ENCODE measurements around the gene TOB2. TPM values are rescaled to one million over a fixed set of nuclear protein-coding genes. Genes with fewer than 3 reads are reported as not detected.
A peak's percentile ranks its signal among the peaks of the same experiment; 100 is the strongest.
"Not testable (repeated sequence)": the region's sequence is repeated elsewhere in the genome, so short reads cannot be mapped to it uniquely, and the experiment has no call there.

TOB2 gene
- polyA plus RNA-seq, 3 donors: 54.5 to 60.6 (median 56.1) TPM

- not testable (repeated sequence) for DNase-seq
Measured at GRCh38 chr22:41434361-41435003, 12.1 kb downstream of the TOB2 start.

- DNase-seq: not testable (repeated sequence)
Measured at GRCh38 chr22:41433480-41433879, 13.1 kb downstream of the TOB2 start.

DNA sequence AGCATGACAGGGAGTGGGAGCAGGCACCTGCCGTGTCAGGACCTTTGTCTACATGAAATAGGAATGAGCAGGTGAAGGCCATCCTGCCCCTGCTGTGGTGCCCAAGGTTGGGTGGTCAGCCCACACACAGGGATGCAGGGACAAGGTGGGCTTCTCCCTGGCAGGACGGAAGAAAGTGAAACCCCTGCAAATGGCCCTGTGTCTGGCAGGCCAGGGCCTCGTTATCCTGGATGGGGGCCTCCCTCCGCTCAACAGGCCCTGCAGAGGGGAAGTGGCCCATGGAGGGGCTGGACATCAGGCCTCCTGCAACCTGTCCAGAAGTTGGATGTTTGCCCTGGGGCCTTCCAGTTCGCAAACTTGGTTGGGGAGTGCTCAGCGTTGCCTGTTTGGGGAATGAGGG is 14.9 kb downstream of the TOB2 start:
- DNase-seq: no peak

DNA sequence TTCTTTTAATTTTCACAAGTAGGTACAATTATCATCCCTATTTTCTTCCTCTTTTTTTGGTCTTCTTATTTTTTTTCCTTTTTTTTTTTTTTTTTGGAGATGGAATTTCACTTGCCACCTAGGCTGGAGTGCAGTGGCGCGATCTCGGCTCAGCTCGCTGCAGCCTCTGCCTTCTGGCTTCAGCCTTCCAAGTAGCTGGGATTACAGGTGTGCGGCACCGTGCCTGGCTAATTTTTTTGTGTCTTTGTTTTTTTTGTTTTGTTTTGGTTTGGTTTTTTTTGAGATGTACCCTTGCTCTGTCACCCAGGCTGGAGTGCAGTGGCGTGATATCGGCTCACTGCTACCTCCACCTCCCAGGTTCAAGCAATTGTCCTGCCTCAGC is 16.7 kb downstream of the TOB2 start:
- DNase-seq: no peak

- DNase-seq: no peak
Measured at GRCh38 chr22:41429232-41429950, 17.2 kb downstream of the TOB2 start.

DNA sequence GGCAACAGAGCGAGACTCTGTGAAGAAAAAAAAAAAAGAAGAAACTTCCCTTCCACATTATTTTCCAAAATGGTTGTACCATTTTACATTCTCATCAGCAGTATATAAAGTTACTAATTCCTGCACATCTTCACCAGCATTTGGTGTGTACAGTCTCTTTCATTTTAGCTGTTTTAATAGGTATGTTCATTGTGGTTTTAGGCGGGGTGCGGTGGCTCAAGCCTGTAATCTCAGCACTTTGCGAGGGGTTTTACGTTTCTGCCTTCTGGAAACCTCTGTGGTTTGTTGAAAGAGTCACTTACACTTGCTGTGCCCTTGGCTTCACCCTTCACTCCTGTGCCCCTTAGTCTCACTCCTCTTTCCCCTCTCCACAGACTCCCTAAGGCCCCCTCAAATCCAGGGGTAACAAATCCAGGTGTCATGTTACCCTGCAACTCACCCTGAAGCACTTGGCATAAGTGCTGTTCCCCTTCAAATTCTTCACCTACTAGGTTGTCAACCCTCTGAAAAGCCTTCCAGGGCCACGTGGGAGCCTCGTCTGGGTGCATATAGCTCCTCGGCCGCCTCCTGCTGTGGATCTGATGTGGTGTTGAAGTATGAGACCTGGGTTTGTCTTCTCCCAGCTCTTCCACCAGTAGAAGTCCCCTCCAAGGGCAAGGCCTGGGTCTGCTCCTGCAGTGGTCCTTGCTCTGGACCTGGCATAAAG is 20.8 kb downstream of the TOB2 start:
- DNase-seq: no peak

DNA sequence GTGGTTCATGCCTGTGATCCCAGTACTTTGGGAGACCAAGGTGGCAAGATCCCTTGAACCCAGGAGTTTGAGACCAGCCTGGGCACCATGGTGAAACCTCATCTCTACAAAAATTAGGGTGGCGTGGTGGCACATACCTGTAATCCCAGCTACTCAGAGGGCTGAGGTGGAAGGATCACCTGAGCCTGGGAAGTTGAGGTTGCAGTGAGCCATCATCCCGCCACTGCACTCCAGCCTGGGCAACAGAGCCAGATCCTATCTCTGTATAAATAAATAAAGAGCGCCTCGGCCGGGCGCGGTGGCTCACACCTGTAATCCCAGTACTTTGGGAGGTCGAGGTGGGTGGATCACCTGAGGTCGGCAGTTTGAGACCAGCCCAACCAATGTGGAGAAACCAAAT is 27.9 kb downstream of the TOB2 start:
- no peak for DNase-seq

DNA sequence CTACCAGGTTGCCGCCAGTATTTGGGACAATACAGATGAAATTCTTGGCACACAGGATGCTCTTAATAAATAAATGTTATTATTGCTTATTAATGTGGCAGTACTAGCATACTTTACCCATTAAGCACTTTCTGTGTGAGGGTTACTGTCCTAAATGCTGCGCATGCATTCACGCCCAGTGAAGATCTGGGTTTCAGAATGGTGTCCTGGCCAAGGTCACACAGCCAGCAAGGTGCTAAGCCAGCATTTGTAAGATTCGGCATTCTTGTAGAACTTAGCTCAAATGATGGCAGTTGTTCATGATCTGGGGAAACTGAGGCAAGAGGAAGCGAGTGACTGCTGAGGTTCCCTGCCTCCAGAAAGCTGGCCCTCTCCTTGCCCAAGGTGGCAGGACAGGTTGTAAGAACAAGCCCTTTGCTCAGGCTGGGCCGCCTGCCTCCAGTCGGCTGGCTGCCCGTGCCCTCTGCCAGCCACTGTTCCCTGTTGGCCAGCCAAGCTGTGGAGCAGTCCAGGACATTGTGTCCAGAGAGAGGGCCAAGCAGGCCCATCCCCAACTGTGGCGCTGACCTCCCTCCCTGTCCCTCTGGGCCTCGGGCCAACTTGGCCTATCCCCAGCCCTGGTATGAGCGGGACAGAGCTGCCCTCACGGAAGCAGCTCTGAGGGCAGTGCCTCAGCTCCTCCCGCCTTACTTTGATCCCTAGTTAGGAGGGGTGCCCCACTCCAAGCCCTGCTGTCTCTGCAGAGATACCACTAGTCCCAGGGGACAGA is 28.8 kb downstream of the TOB2 start:
- no peak for DNase-seq

GRCh38 chr22:41415554-41415953 is 31.0 kb downstream of the TOB2 start:
- no peak for DNase-seq

DNA sequence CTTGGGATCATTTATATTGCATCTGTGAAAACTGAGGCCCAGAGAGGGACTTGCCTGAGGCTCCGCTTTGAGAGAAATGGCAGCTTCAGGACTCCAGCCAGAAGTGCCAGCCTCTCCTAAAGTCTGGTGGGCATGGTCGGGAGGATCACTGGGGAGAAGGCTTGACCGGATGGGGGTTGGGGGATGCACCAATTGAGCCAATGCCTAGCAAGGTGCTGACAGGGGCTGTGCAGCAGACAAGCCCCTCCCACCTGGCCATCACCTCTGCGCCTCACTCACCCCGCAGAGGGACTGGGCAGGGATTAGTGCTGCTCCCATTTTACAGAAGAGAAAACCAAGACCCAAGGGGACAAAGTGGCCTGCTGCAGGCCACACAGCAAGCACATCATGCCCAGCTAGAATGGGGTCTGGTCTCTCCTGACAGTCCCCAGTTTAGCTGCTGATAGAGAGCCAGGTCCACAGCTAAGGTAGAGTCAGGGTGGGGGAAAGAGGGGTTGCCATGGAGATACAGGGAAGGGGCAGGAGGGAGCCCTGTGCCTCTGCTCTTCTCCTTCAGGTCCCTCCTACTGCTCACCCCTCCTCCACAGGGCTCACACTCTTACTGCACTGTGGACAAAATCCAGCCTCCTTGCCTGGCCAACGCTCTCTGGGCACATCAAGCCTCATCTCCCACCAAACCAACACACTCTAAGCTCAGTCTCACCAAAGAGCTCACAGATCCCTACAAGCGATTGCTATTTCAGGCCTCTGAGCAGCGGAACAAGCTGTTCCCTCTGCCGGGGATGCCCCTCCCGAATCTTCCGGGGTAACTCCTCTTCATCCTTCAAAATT is 35.4 kb downstream of the TOB2 start:
- DNase-seq: no peak

DNA sequence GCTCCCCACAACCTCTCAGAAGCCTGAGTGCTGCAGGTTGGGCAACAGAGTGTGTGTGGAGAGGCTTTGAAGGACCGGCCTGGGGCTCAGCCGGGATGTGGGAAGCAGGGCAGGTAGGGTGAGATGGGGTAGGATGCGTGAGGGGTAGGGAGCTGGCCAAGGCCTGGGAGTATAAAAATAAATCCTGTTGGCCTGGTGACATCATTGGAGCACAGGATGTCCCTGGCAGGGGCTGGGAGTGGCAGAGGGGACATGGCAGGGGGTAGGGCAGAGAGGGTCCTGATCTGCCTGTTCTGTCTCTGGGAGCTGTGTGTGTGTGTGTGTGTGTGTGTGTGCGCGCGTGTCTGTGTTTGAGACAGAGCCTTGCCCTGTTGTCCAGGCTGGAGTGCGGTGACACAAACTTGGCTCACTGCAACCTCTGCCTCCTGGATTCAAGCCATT is 36.3 kb downstream of the TOB2 start:
- no peak for DNase-seq

DNA sequence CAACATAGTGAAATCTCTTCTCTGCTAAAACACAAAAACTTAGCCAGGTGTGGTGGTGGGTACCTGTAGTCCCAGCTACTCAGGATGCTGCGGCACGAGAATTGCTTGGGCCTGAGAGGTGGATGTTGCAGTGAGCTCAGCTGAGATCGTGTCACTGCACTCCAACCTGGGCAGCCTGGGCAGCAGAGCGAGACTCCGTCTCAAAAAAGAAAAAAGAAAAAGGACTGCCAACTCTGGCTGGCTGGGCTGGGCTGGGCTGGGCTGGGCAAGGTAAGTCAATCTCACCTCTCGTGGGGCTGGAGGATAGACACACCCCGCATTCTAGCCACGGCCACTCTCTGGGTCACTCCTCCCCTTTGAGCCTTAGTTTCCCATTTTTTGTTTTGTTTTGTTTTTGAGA is 37.9 kb downstream of the TOB2 start:
- no peak for DNase-seq

GRCh38 chr22:41407433-41407832 is 39.2 kb downstream of the TOB2 start:
- no peak for DNase-seq

DNA sequence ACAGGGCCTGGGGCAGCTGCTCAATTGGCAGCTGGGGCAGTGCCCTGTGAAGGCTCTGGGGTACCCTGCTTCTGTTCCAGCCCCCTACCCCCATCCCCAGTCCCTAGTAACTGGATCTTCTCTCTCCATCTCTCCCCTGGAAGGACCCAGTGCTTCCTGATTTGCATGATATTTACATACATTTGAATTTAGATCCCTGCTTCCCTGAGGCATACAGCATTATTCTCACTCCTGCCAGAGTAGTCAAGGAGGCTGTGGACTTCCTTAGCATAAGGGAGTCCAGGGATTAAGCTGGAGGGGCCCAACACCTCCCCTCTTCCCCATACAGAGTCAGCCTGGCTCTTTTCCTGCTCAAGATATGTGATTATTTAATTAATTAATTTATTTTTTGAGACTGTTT is 40.2 kb downstream of the TOB2 start:
- no peak for DNase-seq

DNA sequence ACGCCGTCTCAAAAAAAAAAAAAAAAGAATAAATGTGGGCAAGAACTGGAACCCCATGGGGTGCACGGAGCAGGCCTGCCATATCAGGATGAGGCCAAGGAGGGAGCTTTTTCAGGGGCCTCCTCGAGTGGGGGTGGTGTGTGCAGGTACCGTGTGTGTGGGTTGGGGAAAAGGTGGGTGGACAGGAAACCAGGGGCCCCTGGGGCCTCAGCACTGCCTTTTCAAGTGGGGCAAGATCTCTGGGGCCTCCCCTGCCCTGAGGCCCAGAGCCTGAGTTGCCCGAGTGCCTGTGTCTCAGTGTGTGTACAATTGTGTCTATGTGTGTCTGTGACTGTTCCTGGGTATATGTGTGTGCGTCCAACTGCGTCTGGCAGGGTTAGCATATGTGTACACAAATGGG is 41.0 kb downstream of the TOB2 start:
- DNase-seq: no peak

GRCh38 chr22:41403532-41404318 is 42.9 kb downstream of the TOB2 start:
- DNase-seq: peak; percentile 67

- not testable (repeated sequence) for DNase-seq
Measured at GRCh38 chr22:41402851-41403250, 43.8 kb downstream of the TOB2 start.

GRCh38 chr22:41401781-41402648 is 44.6 kb downstream of the TOB2 start:
- DNase-seq: no peak

DNA sequence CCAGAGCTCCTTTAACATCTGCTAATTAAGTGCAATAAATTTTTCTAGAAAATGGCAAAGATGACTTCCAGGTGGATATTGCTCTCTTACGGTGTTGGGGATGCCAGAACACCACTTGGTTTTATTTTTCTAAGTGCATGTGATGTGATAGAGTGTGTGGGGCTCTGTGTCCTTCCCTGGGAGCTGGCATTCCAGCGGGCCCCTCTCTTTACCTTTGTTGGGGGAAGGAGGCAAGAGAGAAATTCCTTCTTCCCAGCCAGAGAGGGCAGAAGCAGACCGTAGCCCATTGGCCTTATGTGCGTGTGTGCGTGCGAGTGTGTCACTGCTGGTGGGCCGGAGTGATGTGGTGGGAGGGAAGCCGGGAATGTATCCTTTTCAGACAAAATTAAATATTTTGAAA is 47.7 kb downstream of the TOB2 start:
- DNase-seq: no peak
